DND-41 (cell line): ENCODE results near the gene NR4A2.

Experiments
- EZH2 ChIP-seq: IDR thresholded peaks from 3 replicates; pipeline ENCODE4 v1.6.1; 2012; ENCODE audit warnings: borderline replicate concordance, low read depth, mild to moderate bottlenecking, moderate library complexity, low read length, inconsistent platforms; ENCODE audit not compliant: severe bottlenecking
- TF ChIP-seq, protein P1 (sequence below): IDR thresholded peaks from 2 replicates; pipeline ENCODE4 v1.5.1; 2012; ENCODE audit warnings: borderline replicate concordance, low read length, moderate library complexity, mild to moderate bottlenecking; ENCODE audit not compliant: poor library complexity, severe bottlenecking; ENCODE audit errors: extremely low read depth

DNA sequence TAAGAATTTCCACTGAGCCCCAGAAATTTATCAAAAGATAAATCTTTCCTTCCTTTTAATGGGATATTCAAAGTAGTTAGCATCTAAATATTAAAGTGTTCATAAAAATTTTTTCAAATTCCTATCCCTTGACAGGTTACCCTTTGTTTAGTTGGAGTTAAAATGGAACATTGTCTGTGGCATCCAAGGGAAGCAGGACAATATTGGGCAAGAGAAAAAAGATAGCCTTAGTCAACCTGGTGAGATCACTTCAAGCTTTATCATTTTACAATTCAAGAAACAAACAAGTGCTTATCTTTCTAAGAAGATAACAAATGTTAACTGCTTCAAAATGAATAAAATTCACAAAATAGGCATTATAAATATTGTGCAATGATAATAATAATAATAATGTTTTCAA lies 21.7 kb downstream of the NR4A2 start:
- TF ChIP-seq, protein P1, sequence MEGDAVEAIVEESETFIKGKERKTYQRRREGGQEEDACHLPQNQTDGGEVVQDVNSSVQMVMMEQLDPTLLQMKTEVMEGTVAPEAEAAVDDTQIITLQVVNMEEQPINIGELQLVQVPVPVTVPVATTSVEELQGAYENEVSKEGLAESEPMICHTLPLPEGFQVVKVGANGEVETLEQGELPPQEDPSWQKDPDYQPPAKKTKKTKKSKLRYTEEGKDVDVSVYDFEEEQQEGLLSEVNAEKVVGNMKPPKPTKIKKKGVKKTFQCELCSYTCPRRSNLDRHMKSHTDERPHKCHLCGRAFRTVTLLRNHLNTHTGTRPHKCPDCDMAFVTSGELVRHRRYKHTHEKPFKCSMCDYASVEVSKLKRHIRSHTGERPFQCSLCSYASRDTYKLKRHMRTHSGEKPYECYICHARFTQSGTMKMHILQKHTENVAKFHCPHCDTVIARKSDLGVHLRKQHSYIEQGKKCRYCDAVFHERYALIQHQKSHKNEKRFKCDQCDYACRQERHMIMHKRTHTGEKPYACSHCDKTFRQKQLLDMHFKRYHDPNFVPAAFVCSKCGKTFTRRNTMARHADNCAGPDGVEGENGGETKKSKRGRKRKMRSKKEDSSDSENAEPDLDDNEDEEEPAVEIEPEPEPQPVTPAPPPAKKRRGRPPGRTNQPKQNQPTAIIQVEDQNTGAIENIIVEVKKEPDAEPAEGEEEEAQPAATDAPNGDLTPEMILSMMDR: no peak
- TF ChIP-seq EZH2: no peak
